ENCODE measurements around the gene FAM163B.

DNA sequence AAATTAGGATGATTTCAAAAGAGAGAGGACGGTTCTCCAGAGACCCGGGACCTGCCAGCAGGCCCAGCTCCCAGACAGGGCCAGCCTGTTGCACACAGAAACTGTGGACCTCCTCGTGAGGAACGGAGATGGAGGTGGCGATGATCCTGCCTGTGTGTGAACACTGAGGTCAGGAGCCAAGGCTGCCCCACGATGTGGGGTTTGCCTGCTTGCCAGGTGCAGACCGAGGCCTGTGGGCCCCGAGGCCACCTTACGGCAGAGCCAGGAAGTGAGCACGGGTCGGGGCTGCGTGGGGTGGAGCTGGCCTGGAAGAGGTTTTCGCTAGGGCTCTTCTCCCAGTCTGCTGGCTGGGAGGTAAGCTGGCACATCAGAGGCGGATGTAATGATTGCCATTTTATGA is 4.3 kb downstream of the FAM163B start:
- TF ChIP-seq, protein P1, sequence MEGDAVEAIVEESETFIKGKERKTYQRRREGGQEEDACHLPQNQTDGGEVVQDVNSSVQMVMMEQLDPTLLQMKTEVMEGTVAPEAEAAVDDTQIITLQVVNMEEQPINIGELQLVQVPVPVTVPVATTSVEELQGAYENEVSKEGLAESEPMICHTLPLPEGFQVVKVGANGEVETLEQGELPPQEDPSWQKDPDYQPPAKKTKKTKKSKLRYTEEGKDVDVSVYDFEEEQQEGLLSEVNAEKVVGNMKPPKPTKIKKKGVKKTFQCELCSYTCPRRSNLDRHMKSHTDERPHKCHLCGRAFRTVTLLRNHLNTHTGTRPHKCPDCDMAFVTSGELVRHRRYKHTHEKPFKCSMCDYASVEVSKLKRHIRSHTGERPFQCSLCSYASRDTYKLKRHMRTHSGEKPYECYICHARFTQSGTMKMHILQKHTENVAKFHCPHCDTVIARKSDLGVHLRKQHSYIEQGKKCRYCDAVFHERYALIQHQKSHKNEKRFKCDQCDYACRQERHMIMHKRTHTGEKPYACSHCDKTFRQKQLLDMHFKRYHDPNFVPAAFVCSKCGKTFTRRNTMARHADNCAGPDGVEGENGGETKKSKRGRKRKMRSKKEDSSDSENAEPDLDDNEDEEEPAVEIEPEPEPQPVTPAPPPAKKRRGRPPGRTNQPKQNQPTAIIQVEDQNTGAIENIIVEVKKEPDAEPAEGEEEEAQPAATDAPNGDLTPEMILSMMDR (conservative IDR thresholded peaks at IDR 0.05 in 1 of 2, IDR thresholded peaks at IDR 0.05 in 1 of 2; ENCODE audit: low read depth in 1 of 2, low read length in 2 of 2), result no peak
- TF ChIP-seq EZH2 (IDR thresholded peaks at IDR 0.05; ENCODE audit: low read length, missing control alignments), result no peak
